Occipital lobe (tissue), 2 donors: ENCODE data around the gene ZNF414. TPM values are rescaled to one million over a fixed set of nuclear protein-coding genes. Genes with fewer than 3 reads are reported as not detected.
"Not testable (repeated sequence)": the region's sequence is repeated elsewhere in the genome, so short reads cannot be mapped to it uniquely, and the experiment has no call there.

Source experiments
- DNase-seq: peaks from one replicate; lab custom pipeline; 2025; lab: John Stamatoyannopoulos, UW
- total RNA-seq: library from RNA; depleted of rRNA; stranded (reverse); fragments of >200 nt; gene quantifications from one replicate; pipeline ENCODE4 v1.2.3, GENCODE V29; 2014

Gene ZNF414
- total RNA-seq, 1 donor from 2014 or later = 1.6 TPM

- no peak for DNase-seq
Observed at GRCh38 chr19:8518536-8518935, 4.6 kb upstream of the ZNF414 start.

- no peak for DNase-seq
Observed at GRCh38 chr19:8517551-8518442, 3.8 kb upstream of the ZNF414 start.

- no peak for DNase-seq
Observed at GRCh38 chr19:8515317-8515716, 1.4 kb upstream of the ZNF414 start.

- not testable (repeated sequence) for DNase-seq
Observed at GRCh38 chr19:8514505-8515009, 590 bp upstream of the ZNF414 start.

GRCh38 chr19:8513036-8513686 is 806 bp downstream of the ZNF414 start:
- DNase-seq = no peak

GRCh38 chr19:8512115-8512967 is 1.6 kb downstream of the ZNF414 start:
- DNase-seq = no peak

GRCh38 chr19:8511573-8512101 is 2.3 kb downstream of the ZNF414 start:
- no peak for DNase-seq

GRCh38 chr19:8510589-8511115 is 3.3 kb downstream of the ZNF414 start:
- no peak for DNase-seq

- DNase-seq = no peak
Observed at GRCh38 chr19:8506402-8506957, 7.5 kb downstream of the ZNF414 start.

- peak; percentile 65 for DNase-seq
Observed at GRCh38 chr19:8505680-8506401, 8.1 kb downstream of the ZNF414 start.

- DNase-seq = no peak
Observed at GRCh38 chr19:8504919-8505318, 9.0 kb downstream of the ZNF414 start.

GRCh38 chr19:8504171-8504570 is 9.8 kb downstream of the ZNF414 start:
- DNase-seq = no peak

GRCh38 chr19:8503510-8503909 is 10.5 kb downstream of the ZNF414 start:
- no peak for DNase-seq

- DNase-seq = no peak
Observed at GRCh38 chr19:8501981-8502380, 12.0 kb downstream of the ZNF414 start.

GRCh38 chr19:8501516-8501915 is 12.5 kb downstream of the ZNF414 start:
- no peak for DNase-seq

GRCh38 chr19:8500158-8500557 is 13.8 kb downstream of the ZNF414 start:
- no peak for DNase-seq

- DNase-seq = no peak
Observed at GRCh38 chr19:8499048-8499833, 14.7 kb downstream of the ZNF414 start.

- no peak for DNase-seq
Observed at GRCh38 chr19:8498295-8498694, 15.7 kb downstream of the ZNF414 start.

- no peak for DNase-seq
Observed at GRCh38 chr19:8494158-8494557, 19.8 kb downstream of the ZNF414 start.
